Right lobe of liver (tissue), 6 donors: ENCODE data around the gene WFDC1. TPM values are rescaled to one million over a fixed set of nuclear protein-coding genes. Genes with fewer than 3 reads are reported as not detected.

Experiments used
- ATAC-seq, 4 donors: fragments of 200-7000 bp; cut with Tn5 transposase; one replicate each; pipeline ENCODE4 v1.9.1; 2020; ENCODE audit warnings: mild to moderate bottlenecking in 4 of 4, moderate library complexity in 4 of 4
- DNase-seq, 3 donors: peaks; one replicate each; pipeline ENCODE4 v3.0.0-alpha.2; 2020
- H3K27ac ChIP-seq, 3 donors: fragments of 200-600 bp; one replicate each; pipeline ENCODE4 v1.8.0; 2022
- H3K27me3 ChIP-seq, 2 donors: fragments of 200-600 bp; one replicate each; pipeline ENCODE4 v1.8.0; 2022
- H3K36me3 ChIP-seq, 4 donors: fragments of 200-600 bp; sonication (generic) in 1 of 4; one replicate each; pipeline versions ENCODE4 v1.5.1 to v1.8.0; 2017 to 2022; ENCODE audit warnings: control low read depth in 1 of 4
- H3K4me1 ChIP-seq, 4 donors: fragments of 200-600 bp; sonication (generic) in 1 of 4; one replicate each; pipeline versions ENCODE4 v1.5.1 to v1.8.0; 2017 to 2022; ENCODE audit warnings: control low read depth in 1 of 4
- H3K4me3 ChIP-seq, 3 donors: fragments of 200-600 bp; one replicate each; pipeline ENCODE4 v1.8.0; 2022
- H3K9me3 ChIP-seq, 4 donors: fragments of 200-600 bp; sonication (generic) in 1 of 4; one replicate each; pipeline versions ENCODE4 v1.5.1 to v1.8.0; 2017 to 2022; ENCODE audit warnings: control low read depth in 1 of 4
- CTCF ChIP-seq, 4 donors: fragments of 200-600 bp in 3 of 4; fragments of 450-650 bp in 1 of 4; IDR thresholded peaks; one replicate each; pipeline versions ENCODE4 v1.5.1 to v1.8.0; 2016 to 2022; ENCODE audit warnings: antibody characterized with exemption in 4 of 4, mild to moderate bottlenecking in 2 of 4
- POLR2A ChIP-seq: fragments of 450-650 bp; IDR thresholded peaks from one replicate; pipeline ENCODE4 v1.6.1; 2017; ENCODE audit warnings: antibody characterized with exemption, mild to moderate bottlenecking
- WGBS: methylation state at CpG from one replicate; pipeline ENCODE4 v1.1.6; 2018; ENCODE audit warnings: low coverage, low lambda C conversion rate; ENCODE audit not compliant: insufficient coverage; ENCODE audit errors: missing lambda C conversion rate; 5-methylcytosine and 5-hydroxymethylcytosine counted together
- intact Hi-C, 2 donors: fragments of 100-400 bp; cut with DNase I; formaldehyde crosslinking; loops; one replicate each; pipeline versions ENCODE4 v1.11.2 to v1.14.1; 2022
- total RNA-seq, 6 experiments: library from RNA; depleted of rRNA in 2 of 6; stranded (reverse); fragments of >200 nt in 2 of 6; fragmentation: NEBNext Ultra II Directional in 3 of 6; extraction: Animal tissue kit (Norgen Biotek cat#: 25700) in 3 of 6; gene quantifications; one replicate each; pipeline versions ENCODE4 v1.1.0 to v1.2.4, GENCODE V29; 2016 to 2023
- donor health status: DM: no; HTN: yes; CAD: no.
- donor health status: DM: no; HTN: no; CAD: no.
- donor health status: DM: no; HTN: no; CAD: no.
- donor health status: DM: no; HTN: yes; CAD: no.
- donor health status: DM: no; HTN: yes; CAD: no.

The WFDC1 gene
- total RNA-seq, 6 experiments from 2014 or later = 0.64 to 5.0 (median 2.3) TPM

- intact Hi-C loops = no loop called here
- Histone ChIP-seq H3K4me1 (no peaks in the 10 kb centered on the region), H3K9me3 (no peaks in the 10 kb centered on the region), H3K4me3 (no peak overlapping the region), H3K36me3 (no peaks in the 10 kb centered on the region), H3K27ac (no peak overlapping the region), H3K27me3 (no peaks in the 10 kb centered on the region)
- 93% methylated on average over 8 of the region's 8 CpGs for WGBS
- no peak for TF ChIP-seq CTCF (IDR thresholded peaks at IDR 0.05)
- TF ChIP-seq POLR2A = no peak
- DNase-seq (no peak), ATAC-seq (no peak)
These were observed 57.0 kb downstream of the WFDC1 start for GRCh38 chr16:84351630-84352029.

GRCh38 chr16:84354306-84354705 lies 59.6 kb downstream of the WFDC1 start:
- no peaks in the 10 kb centered on the region for H3K9me3 ChIP-seq
- peaks cover 0 to 3% (median 0%) of the 10 kb centered on the region in 4 donors for H3K4me1 ChIP-seq
- DNase-seq (no peak), ATAC-seq (peak in 1 of 4 donors; percentile 45)
- H3K36me3 ChIP-seq = no peaks in the 10 kb centered on the region
- H3K27me3 ChIP-seq = no peaks in the 10 kb centered on the region
- H3K27ac ChIP-seq = no peak overlapping the region
- intact Hi-C loops = no loop called here
- H3K4me3 ChIP-seq = no peak overlapping the region
- WGBS = 76% methylated on average over 2 of the region's 6 CpGs
- no peak for TF ChIP-seq CTCF (IDR thresholded peaks at IDR 0.05)
- no peak for TF ChIP-seq POLR2A

- intact Hi-C loops = no loop called here
- no peaks in the 10 kb centered on the region for H3K9me3 ChIP-seq
- H3K27ac ChIP-seq = no peak overlapping the region
- H3K27me3 ChIP-seq = no peaks in the 10 kb centered on the region
- DNase-seq = no peak
- no peak overlapping the region for H3K4me3 ChIP-seq
- ATAC-seq = no peak
- TF ChIP-seq POLR2A = no peak
- TF ChIP-seq CTCF (IDR thresholded peaks at IDR 0.05) = no peak
- 49% methylated on average over 2 of the region's 2 CpGs for WGBS
- H3K36me3 ChIP-seq = no peaks in the 10 kb centered on the region
- peaks cover 0 to 3% (median 0%) of the 10 kb centered on the region in 4 donors for H3K4me1 ChIP-seq
These were observed 60.5 kb downstream of the WFDC1 start for GRCh38 chr16:84355149-84355548.

- Histone ChIP-seq H3K4me3 (no peak overlapping the region), H3K36me3 (no peaks in the 10 kb centered on the region), H3K27ac (peak overlapping the region in 1 of 3 donors; percentile 43), H3K27me3 (no peaks in the 10 kb centered on the region), H3K4me1 (peaks cover 0 to 3% (median 0%) of the 10 kb centered on the region in 4 donors), H3K9me3 (no peaks in the 10 kb centered on the region)
- TF ChIP-seq CTCF (IDR thresholded peaks at IDR 0.05) (no peak), POLR2A (no peak)
- ATAC-seq = no peak
- WGBS = 62% methylated on average over 3 of the region's 10 CpGs
- intact Hi-C loops = no loop called here
- no peak for DNase-seq
These were observed 61.5 kb downstream of the WFDC1 start for GRCh38 chr16:84356176-84356575.
